ENCODE measurements around the gene SMYD3.

- no peak for TF ChIP-seq POLR2AphosphoS5 (IDR thresholded peaks at IDR 0.05)
- no peak for TF ChIP-seq CTCF (IDR thresholded peaks at IDR 0.05 in 8 of 11, conservative IDR thresholded peaks at IDR 0.05 in 3 of 11)
- no peak for TF ChIP-seq POLR2A (IDR thresholded peaks at IDR 0.05)
Measured at GRCh38 chr1:246199086-246199645, 307.9 kb downstream of the SMYD3 start.

Measured in spleen (tissue), 7 donors.